Esophagus muscularis mucosa (tissue), 4 donors: ENCODE measurements around the gene AGBL5. TPM values are rescaled to one million over a fixed set of nuclear protein-coding genes. Genes with fewer than 3 reads are reported as not detected.

Experiments
- DNase-seq: peaks from one replicate; pipeline ENCODE4 v3.0.0-alpha.2; 2017; ENCODE audit errors: extremely low spot score
- H3K27ac ChIP-seq, 4 donors: fragments of 200-600 bp; sonication (generic); replicated peaks in 1 of 4; 1 replicate in 3 of 4; 2 replicates in 1 of 4; pipeline ENCODE4 v1.5.1; 2016 to 2019; ENCODE audit warnings: mild to moderate bottlenecking in 1 of 4
- H3K27me3 ChIP-seq, 4 donors: fragments of 200-600 bp; sonication (generic); one replicate each; pipeline versions ENCODE4 v1.5.1 to v1.6.0; 2016 to 2019
- H3K36me3 ChIP-seq, 4 donors: fragments of 200-600 bp; sonication (generic); one replicate each; pipeline ENCODE4 v1.5.1; 2016 to 2019
- H3K4me1 ChIP-seq, 4 donors: fragments of 200-600 bp; sonication (generic); one replicate each; pipeline ENCODE4 v1.5.1; 2016 to 2019
- H3K4me3 ChIP-seq, 4 donors: fragments of 200-600 bp; sonication (generic); 1 replicate in 2 of 4; 2 replicates in 2 of 4; pipeline ENCODE4 v1.5.1; 2016 to 2019; ENCODE audit warnings: mild to moderate bottlenecking in 4 of 4, moderate library complexity in 1 of 4
- H3K9me3 ChIP-seq, 4 donors: fragments of 200-600 bp; sonication (generic); 1 replicate in 3 of 4; 2 replicates in 1 of 4; pipeline ENCODE4 v1.5.1; 2016 to 2019
- CTCF ChIP-seq, 3 experiments: fragments of 200-600 bp in 2 of 3; fragments of 450-650 bp in 1 of 3; sonication (generic) in 2 of 3; IDR thresholded peaks; one replicate each; pipeline ENCODE4 v1.5.1; 2017 to 2019; ENCODE audit warnings: antibody characterized with exemption in 3 of 3, mild to moderate bottlenecking in 2 of 3, moderate library complexity in 1 of 3
- EP300 ChIP-seq: sonication (generic); formaldehyde crosslinking; IDR thresholded peaks from one replicate; pipeline ENCODE4 v1.6.1; 2017; ENCODE audit warnings: antibody characterized with exemption
- POLR2A ChIP-seq: fragments of 450-650 bp; IDR thresholded peaks from one replicate; pipeline ENCODE4 v1.6.1; 2017; ENCODE audit warnings: antibody characterized with exemption, moderate library complexity, mild to moderate bottlenecking, low read depth
- POLR2AphosphoS5 ChIP-seq, 2 donors: sonication (generic); formaldehyde crosslinking; IDR thresholded peaks; one replicate each; pipeline ENCODE4 v1.6.1; 2017; ENCODE audit warnings: antibody characterized with exemption in 2 of 2
- WGBS: methylation state at CpG from one replicate; pipeline ENCODE4 v1.1.5; 2018; 5-methylcytosine and 5-hydroxymethylcytosine counted together
- intact Hi-C: fragments of 100-400 bp; cut with DNase I; formaldehyde crosslinking; loops from one replicate; pipeline ENCODE4 v1.15.1; 2023
- total RNA-seq, 4 donors: library from RNA; depleted of rRNA; stranded (reverse); fragments of >200 nt; gene quantifications; one replicate each; pipeline versions ENCODE4 v1.1.0 to v1.2.1, GENCODE V29; 2016

AGBL5 gene
- total RNA-seq, 4 donors from 2014 or later = 19.5 to 29.2 (median 24.1) TPM

- Histone ChIP-seq H3K9me3 (no peaks in the 10 kb centered on the region), H3K27ac (no peak overlapping the region), H3K36me3 (no peaks in the 10 kb centered on the region), H3K4me1 (peaks cover 5 to 15% (median 11%) of the 10 kb centered on the region in 4 donors), H3K27me3 (no peaks in the 10 kb centered on the region), H3K4me3 (no peak overlapping the region)
- no peak for DNase-seq
- 81% methylated on average over 6 of the region's 6 CpGs for WGBS
- intact Hi-C loops = no loop called here
- TF ChIP-seq POLR2A (no peak), POLR2AphosphoS5 (IDR thresholded peaks at IDR 0.05) (no peak), EP300 (no peak), CTCF (IDR thresholded peaks at IDR 0.05) (no peak)
Measured at GRCh38 chr2:27006602-27007415, 44.7 kb upstream of the AGBL5 start.

- Histone ChIP-seq H3K9me3 (no peaks in the 10 kb centered on the region), H3K4me1 (peaks cover 5 to 15% (median 11%) of the 10 kb centered on the region in 4 donors), H3K27me3 (no peaks in the 10 kb centered on the region), H3K27ac (no peak overlapping the region), H3K36me3 (no peaks in the 10 kb centered on the region), H3K4me3 (no peak overlapping the region)
- TF ChIP-seq POLR2AphosphoS5 (IDR thresholded peaks at IDR 0.05) = no peak
- no peak for TF ChIP-seq POLR2A
- no peak for TF ChIP-seq EP300
- TF ChIP-seq CTCF (IDR thresholded peaks at IDR 0.05) = no peak
- DNase-seq = no peak
- WGBS = 92% methylated on average over 8 of the region's 8 CpGs
- intact Hi-C loops = no loop called here
Measured at GRCh38 chr2:27007416-27008374, 43.8 kb upstream of the AGBL5 start.

- Histone ChIP-seq H3K4me3 (no peak overlapping the region), H3K9me3 (no peaks in the 10 kb centered on the region), H3K27me3 (no peaks in the 10 kb centered on the region), H3K27ac (no peak overlapping the region), H3K4me1 (peaks cover 5 to 15% (median 11%) of the 10 kb centered on the region in 4 donors), H3K36me3 (no peaks in the 10 kb centered on the region)
- no peak for TF ChIP-seq CTCF (IDR thresholded peaks at IDR 0.05)
- no peak for TF ChIP-seq POLR2AphosphoS5 (IDR thresholded peaks at IDR 0.05)
- TF ChIP-seq EP300 = no peak
- no peak for DNase-seq
- intact Hi-C loops = no loop called here
- 97% methylated on average over 4 of the region's 4 CpGs for WGBS
Measured at GRCh38 chr2:27008678-27009077, 42.8 kb upstream of the AGBL5 start.

- intact Hi-C loops = no loop called here
- Histone ChIP-seq H3K4me1 (peaks cover 5 to 15% (median 11%) of the 10 kb centered on the region in 4 donors), H3K9me3 (no peaks in the 10 kb centered on the region), H3K27ac (no peak overlapping the region), H3K36me3 (no peaks in the 10 kb centered on the region), H3K4me3 (no peak overlapping the region), H3K27me3 (no peaks in the 10 kb centered on the region)
- no peak for DNase-seq
- TF ChIP-seq POLR2AphosphoS5 (IDR thresholded peaks at IDR 0.05) = no peak
- TF ChIP-seq CTCF (IDR thresholded peaks at IDR 0.05) = no peak
- no peak for TF ChIP-seq POLR2A
Measured at GRCh38 chr2:27009083-27009482, 42.4 kb upstream of the AGBL5 start.
